Stimulated activated CD4-positive, alpha-beta T cell treated with anti-CD3 and anti-CD28 coated beads, Interleukin-1b, Interleukin-23, amount 100 ng/mL, for 1 hour (primary cell): ENCODE measurements around the gene METAP1D.
"Not testable (repeated sequence)": the region's sequence is repeated elsewhere in the genome, so short reads cannot be mapped to it uniquely, and the experiment has no call there.

ENCODE experiments used
- DNase-seq, 2 donors: peaks; one replicate each; pipeline ENCODE4 v3.0.0-alpha.2; 2020; ENCODE audit warnings: low read depth in 2 of 2

METAP1D gene

DNA sequence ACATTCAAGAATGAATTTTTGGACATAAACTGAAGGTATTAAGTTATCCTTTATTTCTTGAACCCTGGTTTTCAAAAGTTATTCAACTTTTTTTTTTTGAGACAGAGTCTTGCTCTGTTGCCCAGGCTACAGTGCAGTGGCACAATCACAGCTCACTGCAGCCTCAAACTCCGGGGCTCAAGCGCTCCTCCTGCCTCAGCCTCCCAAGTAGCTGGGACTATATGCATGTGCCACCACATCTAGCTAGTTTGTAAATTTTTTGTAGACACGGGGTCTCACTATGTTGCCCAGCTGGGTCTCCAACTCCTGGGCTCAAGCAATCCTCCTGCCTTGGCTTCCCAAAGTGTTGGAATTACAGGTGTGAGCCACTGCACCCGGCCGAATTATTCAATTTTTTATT lies 2.7 kb upstream of the METAP1D start:
- not testable (repeated sequence) for DNase-seq

GRCh38 chr2:171999161-171999560 lies 592 bp upstream of the METAP1D start:
- no peak for DNase-seq

DNA sequence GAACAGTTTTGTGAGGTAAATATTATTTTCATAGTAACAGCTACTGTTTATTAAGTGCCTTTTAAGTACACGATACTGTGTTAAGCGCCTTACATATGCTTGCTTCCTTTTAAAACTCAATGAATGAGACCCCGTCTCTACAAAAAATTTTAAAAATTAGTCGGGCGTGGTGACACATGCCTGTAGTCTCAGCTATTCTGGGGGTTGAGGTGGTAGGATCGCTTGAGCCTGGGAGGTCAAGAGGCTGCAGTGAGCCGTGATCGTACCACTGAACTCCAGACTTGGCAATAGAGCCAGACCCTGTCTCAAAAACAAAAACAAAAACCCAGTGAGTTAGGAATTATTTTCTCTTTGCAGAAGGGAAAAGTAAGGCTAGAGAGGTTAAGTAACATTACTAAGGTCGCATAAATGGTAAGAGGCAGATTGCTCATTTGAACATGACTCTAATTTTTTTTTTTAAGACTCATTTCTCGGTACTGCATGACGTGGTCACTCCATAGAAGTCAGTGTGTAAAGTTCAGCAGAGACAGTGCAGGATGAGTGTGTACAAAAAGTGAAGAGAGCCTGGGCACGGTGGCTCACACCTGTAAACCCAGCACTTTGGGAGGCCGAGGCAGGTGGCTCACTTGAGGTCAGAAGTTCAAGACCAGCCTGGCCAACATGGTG lies 1.1 kb downstream of the METAP1D start:
- no peak for DNase-seq

GRCh38 chr2:172007372-172007771 lies 7.6 kb downstream of the METAP1D start:
- DNase-seq = no peak

GRCh38 chr2:172009823-172010222 lies 10.1 kb downstream of the METAP1D start:
- no peak for DNase-seq

DNA sequence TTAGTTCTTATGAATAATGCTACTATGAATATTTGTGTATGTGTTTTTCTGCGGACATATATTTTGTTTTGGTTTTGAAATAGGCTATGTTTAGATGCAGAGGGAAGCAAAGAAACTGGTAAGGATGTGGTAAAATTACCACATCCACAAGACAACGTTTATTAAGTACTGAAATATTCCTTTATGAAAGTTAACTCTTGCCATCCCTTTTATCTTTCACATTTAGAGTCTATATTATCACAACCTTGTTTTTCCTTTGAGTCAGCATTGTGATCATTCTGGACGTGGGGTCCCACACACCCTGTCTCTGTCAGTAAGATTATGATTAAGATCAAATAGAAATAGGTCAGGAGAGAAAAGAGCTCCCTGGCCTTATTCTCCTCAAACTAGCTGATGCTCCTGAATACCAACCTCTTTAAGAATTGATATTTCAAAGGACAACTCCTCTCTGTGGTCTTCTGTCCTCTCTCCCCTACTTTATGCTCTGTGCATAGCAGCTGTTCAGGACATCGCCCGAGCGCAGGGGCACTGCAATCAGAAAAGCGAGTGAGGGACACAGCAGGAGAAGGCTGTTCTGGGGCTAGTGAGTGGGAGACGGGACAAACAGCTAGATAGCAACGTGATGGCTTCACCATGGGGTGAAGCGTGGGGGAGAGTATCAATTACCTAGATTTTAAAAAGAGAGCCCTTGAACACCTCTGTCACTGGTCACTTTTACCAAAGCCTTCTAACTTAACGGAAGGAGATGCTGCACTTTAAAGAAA lies 12.2 kb downstream of the METAP1D start:
- no peak for DNase-seq

GRCh38 chr2:172012677-172013391 lies 13.1 kb downstream of the METAP1D start:
- DNase-seq = no peak

GRCh38 chr2:172013396-172013795 lies 13.6 kb downstream of the METAP1D start:
- DNase-seq = no peak

- DNase-seq = no peak
Observed at GRCh38 chr2:172021074-172021931, 21.6 kb downstream of the METAP1D start.

DNA sequence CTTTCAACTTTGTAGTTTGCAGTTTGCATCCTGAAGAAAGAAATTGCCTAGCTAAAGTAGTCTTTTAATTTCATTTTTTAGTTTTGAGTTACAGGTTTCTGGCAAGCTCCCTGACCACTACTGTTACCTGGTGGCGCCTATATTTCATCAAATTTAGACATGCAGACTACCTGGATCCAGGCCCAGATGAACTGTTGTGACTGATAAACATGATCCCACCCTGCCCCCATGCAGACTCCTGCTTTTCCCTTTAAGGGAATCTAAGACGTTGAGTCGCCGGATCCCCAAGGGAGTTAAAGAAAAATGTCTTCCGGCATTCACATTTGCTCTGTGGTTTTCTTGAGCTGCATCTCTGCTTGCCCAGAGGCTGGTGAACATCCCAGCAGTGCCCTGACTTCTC lies 22.2 kb downstream of the METAP1D start:
- no peak for DNase-seq

- no peak for DNase-seq
Observed at GRCh38 chr2:172031536-172031935, 31.8 kb downstream of the METAP1D start.

- no peak for DNase-seq
Observed at GRCh38 chr2:172038121-172038520, 38.4 kb downstream of the METAP1D start.

DNA sequence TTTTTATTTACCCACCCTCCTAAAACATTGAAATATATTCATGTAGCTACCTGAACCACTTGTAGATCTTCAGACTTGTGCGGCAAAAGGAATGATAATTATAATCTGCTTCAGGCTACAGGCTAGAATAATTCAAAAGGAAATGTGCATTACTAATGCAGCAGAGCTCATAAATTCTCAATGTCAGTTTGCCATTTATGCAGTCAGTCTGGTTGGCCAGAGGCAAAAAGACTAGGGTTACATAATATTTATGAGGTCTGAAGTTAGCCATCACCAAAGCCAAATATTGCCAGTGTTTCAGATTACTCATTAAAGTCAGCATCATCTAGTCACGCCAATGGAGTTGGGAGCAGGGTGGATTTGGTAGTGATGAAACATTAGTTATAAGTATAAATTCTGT lies 38.9 kb downstream of the METAP1D start:
- DNase-seq = no peak

GRCh38 chr2:172039011-172039704 lies 39.4 kb downstream of the METAP1D start:
- no peak for DNase-seq

DNA sequence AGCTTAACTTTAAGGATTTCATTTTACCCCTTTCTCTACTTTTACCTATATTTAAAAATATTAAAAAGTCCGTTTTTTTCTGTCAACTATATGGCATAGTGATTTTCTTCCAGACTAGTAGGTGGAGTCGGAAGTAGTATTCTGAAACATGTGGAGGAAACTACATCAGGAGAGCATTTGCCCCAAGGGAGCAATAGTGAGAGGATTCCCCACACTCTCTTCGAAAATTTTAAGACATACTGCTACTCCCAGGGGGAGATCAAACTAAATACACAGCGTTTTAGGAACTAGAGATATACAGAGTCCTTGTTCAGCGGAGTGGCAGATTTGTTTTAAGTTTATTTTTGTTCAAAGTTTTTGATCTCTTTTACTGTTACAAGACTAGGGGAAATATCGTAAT lies 40.6 kb downstream of the METAP1D start:
- no peak for DNase-seq

GRCh38 chr2:172046080-172046678 lies 46.4 kb downstream of the METAP1D start:
- no peak for DNase-seq

DNA sequence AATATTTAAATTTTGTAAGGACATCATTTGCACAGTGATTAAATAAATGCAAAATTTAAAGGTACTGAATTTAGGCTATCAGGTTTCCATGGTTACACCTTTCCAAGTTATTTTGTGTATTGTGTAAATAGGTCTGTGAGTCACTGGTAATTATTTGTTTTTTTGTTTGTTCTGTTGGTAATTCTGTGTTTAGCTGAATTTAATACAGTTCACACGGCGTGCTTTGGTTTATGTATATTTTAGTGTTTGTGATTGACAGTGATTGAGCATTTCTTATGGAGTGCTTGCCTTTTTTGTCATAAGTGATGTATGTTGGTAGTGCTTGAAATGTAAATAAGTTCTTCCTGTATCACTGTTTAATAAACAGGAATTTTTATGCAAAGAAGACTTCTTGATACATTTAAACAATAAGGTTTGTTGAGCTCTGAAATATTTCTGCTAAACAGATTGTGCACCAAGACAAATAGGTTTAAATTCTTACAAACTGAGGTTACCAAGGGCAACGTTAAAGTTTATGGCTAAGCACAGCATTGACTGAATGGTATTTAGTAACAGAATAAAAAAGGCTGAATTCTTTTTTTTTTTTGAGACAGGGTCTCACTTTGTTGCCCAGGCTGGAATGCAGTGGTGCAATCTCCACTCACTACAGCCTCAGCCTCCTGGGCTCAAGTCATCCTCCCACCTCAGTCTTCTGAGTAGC lies 47.3 kb downstream of the METAP1D start:
- DNase-seq = no peak

GRCh38 chr2:172047566-172048507 lies 48.1 kb downstream of the METAP1D start:
- DNase-seq = no peak
